Measurements from ENCODE around the gene DMRTA1.
A peak's percentile ranks its signal among the peaks of the same experiment; 100 is the strongest.
"Not testable (repeated sequence)": the region's sequence is repeated elsewhere in the genome, so short reads cannot be mapped to it uniquely, and the experiment has no call there.

DMRTA1 gene, protein sequence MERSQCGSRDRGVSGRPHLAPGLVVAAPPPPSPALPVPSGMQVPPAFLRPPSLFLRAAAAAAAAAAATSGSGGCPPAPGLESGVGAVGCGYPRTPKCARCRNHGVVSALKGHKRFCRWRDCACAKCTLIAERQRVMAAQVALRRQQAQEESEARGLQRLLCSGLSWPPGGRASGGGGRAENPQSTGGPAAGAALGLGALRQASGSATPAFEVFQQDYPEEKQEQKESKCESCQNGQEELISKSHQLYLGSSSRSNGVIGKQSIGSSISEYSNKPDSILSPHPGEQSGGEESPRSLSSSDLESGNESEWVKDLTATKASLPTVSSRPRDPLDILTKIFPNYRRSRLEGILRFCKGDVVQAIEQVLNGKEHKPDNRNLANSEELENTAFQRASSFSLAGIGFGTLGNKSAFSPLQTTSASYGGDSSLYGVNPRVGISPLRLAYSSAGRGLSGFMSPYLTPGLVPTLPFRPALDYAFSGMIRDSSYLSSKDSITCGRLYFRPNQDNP

DNA sequence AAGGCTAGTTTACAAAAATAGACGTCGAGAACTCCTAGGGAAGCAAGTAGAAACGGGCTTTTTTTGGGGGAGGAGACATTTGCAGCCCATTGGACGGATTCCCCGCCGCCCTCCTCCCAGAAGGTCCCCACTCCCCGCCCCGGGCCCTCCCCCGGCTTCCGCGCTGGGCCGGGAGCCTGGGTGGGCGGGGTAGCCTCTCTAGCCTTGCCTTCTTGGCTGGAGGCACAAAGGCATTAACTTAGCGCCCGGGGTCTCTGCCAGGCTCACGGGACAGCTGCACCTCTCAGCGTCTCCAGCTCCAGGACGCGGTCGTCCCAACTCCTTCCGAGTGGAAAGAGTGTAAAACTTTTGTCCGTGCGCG is at the start of gene DMRTA1:
DMRTA1 (plus strand) TSS at position 236 of the 361 bp plus-strand sequence. CDS start 242 bp downstream, outside the sequence.
- DNase-seq = peak; percentile 60

DNA sequence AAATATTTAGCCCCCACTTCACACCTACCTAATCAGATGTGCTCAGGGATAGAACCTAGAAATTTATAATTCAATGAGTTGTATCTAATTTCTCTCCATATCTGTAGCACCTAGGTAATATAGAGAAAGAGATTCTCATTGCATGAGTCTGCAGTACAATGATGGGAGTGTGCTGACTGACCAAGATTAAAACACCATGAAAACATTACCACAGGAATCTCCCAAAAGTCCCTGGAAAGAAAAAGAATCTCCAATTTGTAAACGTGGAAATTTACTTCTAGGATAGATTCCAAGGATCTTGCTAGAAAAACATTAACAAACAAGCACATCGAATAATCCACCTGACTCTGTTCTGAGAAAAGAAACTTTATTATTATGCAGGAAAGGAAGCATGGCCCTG is 45.0 kb upstream of the DMRTA1 start:
- no peak for DNase-seq

DNA sequence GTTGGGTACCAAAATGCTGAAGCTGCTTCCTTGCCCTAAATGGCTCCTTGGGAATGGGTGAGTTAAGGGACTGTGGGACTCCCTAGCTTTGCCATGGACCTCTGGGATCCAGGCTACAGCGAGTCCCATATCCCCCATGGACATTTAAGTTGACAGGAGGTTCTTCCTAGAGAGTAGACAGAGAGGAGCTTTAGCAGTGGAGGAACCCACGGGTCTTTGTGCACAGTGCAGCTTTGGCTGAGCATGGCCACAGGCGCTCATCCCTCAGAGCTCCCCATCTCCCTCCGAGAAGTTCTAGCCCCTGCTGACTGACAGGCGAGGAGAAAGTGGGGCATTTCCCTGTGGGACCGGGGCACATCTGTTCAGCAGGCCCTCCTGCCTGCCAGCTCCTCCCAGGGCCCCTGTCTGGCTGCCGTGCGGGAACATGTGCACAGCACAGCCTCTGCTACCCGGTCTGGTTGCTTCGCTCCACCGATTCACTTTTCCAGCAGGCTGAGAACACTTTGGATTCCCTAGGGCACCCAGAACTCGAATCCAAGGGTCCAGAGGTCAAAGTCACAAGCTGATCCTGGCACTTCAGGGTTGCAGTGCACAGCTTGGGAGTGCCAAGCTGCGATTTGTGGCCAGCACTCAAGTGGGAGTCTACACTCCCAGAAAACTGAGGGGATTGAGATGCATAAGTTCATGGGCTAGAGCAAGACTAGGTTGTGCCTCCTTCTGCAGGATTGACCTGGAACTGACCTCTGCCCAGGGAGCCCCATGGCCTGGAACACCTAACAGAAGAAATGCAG is 40.6 kb upstream of the DMRTA1 start:
- DNase-seq = no peak

DNA sequence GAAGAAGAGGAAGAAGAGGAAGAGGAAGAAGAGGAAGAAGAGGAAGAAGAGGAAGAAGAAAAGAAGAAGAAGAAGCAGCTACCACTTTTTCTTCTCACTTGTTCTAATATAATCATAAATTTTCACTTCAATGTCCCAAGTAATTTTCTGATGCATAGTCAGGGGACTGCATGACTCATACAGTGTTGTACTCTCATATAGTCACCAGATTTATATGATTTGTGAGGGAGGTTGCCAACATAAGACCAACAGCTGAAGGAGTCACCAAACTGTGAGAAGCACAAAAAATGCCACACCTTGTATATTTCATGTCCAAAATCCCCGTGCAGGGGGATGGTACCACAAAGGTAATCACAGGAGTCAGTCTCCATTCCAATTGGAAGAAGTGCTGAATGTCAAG is 32.7 kb upstream of the DMRTA1 start:
- DNase-seq = no peak

DNA sequence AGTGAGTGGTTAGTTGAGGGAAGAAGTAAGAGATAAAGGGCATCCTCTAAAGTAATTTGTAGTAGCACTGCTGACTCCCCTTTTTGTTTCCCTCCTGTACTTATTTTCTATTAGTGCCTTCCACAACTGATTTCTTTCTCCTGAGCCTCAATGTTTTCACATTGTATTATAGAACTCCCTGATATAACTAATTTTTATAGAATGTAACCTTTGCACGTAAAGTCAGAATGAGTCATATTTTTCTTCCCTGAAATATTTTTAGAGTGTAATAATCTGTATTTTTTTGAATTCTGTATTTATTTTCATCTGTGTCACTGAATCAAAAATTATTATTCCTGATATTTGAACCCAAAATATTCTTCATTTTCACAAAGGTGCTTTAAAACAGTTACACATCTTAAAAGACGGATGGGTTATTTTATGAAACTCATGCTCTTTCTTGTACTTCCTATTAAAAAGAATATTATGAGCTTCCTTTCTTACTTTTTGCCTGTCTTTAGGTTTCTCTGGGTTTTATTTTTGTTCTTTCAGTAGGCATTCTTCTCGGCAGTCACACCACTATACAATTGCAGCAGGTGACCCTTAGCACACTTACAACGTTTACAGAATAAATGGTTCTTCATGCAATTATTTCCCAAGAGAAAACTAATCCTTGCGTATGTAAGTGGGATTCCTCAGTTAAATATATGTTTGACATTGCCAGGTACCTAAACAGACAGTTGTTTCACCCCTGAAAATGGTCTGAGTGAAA is 30.5 kb upstream of the DMRTA1 start:
- no peak for DNase-seq

DNA sequence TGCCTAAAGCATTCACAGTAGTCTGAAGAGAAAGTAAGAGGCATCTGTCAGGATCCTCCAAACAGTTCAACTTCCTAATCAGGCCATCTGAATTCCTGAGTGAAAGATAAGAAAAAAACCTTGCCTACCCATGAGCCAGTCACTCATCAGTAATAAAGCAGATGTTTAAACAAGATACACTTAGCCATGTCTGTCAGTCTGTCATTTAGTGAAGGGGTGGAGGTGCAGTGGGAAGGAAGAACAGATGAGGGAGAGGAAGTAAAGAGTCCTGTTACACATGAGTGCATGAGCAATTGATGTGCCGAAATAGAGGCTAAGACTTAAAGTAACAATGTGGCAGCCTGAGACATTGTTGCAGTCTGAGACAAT is 29.9 kb upstream of the DMRTA1 start:
- no peak for DNase-seq

DNA sequence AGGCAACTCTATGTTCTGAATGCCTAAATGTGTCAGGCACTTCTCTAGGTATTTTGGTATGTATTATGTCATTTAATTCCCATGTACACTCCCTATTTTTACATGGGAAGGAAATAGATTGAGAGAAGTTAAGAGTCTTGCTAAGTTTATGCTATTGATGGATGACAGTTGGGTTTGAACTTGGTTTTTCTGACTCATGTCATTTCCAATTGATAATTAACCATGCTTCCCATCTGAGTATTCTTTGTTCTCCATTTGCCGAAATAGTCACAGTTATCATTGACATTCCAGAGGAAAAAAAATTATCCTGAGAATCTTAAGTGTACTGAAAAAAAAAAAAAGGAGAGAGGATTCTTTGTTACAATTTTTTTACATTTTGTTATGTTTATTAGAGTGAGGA is 23.1 kb upstream of the DMRTA1 start:
- no peak for DNase-seq

DNA sequence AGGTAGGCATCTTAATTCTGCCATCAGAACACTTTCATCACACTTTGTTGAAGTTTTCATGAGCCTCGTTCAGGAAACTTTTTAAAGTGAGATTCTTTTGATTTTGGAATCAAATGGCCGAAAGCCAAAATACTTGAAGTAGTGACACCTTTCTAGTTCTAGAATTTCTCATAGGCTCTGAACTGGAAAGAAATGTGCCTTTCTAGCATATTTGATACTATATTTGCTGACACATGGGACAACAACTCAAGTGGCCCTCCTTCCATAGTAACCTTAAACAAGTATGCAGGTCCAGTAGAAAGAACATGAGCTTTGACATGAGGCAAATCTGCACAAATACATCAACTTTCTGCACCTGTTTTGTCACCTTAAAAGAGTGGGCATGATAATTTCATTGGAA is 22.0 kb upstream of the DMRTA1 start:
- no peak for DNase-seq

DNA sequence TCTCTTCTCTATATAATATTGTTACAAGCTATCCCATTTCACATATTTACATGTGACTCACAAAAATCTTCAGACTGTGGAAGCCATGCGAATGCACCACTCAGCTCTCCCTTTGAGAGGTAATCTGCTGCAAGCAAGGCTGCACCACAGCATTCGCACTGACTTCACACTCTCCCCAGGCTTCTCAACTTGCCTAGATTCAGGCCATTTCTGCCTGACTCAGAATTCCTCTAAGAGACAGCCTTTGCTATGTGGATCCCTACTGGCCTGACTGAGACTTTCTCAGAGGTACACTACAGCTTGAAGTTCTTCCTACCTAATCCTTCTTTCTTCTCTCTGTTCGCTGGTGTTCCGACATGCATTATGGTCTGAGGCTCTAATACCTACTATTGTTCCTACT is 21.1 kb upstream of the DMRTA1 start:
- DNase-seq = no peak

DNA sequence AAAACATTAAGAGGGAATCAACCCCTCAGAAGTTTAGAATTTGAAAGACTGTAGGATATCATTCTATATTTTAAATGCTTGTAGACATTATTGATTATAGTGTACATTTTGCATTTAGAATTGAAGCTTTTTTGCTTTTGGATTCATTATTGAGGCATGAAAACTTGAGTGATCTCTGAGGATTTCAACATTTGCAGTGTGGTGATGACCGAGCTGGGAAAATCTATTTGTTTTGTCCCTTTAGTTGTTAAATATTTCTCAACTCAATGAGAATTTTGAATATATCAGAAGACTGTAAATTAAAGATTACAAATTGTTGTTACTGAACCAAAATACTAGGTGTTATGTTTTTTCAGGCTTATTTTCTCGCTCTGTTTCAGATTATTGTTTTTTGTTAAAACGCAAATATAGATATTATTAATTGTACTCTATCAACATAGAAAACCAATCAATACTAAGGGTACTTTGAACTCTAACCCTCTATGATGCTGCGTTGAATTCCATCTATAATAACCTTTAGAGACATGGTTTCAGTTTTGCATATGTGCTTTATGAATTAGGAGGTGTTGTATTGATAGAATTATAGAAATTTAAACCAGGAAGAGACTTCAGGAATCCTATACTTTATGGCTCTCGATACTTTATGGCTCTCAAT is 19.3 kb upstream of the DMRTA1 start:
- no peak for DNase-seq

DNA sequence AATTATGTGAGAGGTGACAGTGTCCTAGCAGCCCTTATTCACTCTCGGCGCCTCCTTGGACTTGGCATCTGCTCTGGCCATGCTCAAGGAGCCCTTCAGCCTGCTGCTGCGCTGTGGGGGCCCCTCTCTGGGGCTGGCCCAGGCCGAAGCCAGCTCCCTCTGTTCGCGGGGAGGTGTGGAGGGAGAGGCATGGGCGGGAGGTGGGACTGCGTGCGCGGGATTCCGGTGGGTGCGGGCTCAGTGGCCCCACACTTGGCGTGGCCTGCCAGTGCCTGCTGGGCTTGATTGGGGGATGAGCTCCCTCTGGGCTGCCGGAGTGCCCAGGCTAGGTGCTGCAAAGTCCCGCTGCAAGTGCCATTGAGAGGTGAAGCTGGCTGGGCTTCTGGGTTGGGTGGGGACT is 12.9 kb upstream of the DMRTA1 start:
- DNase-seq = no peak

DNA sequence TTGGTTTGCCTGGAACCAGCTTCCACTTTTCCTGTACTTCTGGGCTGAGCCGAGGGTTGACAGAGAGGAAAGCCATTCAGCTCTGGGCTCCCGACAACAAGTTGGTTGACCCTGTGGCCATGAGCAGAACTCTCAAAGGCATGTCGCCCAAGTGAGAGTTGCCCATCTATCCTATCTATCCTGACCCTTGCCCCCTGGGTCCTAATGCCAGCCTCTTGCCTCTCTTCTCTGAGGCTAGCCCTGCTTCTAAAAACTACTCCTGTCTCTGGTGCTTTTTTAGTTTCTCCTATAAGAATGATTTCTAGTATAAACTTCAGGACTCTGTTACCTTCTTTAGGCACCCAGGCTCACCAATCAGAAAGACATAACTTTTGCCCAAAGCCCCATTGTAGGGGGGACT is 11.4 kb upstream of the DMRTA1 start:
- not testable (repeated sequence) for DNase-seq

DNA sequence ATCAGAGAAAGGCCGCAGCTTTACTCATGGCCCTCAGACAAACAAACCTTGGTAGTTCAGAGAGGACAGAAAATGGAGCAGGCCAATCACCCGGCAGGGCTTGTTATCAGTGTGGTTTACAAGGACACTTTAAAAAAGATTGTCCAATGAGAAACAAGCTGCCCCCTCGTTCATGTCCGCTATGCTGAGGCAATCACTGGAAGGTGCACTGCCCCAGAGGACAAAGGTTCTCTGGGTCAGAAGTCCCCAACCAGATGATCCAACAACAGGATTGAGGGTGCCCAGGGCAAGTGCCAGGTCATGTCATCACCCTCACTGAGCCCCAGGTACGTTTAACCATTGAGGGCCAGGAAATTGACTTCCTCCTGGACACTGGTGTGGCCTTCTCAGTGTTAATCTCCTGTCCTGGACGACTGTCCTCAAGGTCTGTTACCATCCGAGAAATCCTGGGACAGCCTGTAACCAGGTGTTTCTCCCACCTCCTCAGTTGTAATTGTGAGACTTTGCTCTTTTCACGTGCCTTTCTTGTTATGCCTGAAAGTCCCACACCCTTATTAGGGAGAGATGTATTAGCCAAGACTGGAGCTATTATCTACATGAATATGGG is 9.1 kb upstream of the DMRTA1 start:
- DNase-seq = not testable (repeated sequence)

DNA sequence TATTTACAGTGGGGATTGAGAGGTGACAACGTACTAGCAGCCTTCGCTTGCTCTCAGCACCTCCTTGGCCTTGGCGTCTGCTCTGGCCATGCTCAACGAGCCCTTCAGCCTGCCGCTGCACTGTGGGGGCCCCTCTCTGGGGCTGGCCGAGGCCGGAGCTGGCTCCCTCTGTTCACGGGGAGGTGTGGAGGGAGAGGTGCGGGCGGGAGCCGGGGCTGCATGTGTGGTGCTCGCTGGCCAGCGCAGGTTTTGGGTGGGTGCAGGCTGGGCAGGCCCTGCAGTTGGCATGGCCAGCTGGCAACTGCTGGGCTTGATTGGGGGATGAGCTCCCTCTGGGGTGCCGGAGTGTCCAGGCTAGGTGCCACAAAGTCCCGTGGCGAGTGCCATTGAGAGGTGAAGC is 5.8 kb upstream of the DMRTA1 start:
- DNase-seq = no peak

DNA sequence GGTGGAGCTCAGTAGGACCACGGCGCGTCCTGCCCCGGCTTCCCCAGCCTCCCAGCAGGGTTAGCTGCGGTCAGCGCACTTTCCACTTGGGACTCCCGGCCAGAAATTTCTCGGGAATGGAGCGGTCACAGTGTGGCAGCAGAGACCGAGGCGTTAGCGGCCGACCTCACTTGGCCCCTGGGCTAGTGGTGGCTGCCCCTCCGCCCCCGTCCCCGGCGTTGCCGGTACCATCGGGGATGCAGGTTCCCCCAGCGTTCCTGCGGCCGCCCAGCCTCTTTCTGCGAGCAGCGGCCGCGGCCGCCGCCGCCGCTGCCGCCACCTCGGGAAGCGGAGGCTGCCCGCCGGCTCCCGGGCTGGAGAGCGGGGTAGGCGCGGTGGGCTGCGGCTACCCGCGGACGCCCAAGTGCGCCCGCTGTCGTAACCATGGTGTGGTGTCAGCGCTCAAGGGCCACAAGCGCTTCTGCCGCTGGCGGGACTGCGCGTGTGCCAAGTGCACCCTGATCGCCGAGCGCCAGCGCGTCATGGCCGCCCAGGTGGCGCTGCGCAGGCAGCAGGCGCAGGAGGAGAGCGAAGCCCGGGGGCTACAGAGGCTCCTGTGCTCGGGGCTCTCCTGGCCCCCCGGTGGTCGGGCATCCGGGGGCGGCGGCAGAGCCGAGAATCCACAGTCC is 460 bp downstream of the DMRTA1 start:
- DNase-seq = peak; percentile 67

DNA sequence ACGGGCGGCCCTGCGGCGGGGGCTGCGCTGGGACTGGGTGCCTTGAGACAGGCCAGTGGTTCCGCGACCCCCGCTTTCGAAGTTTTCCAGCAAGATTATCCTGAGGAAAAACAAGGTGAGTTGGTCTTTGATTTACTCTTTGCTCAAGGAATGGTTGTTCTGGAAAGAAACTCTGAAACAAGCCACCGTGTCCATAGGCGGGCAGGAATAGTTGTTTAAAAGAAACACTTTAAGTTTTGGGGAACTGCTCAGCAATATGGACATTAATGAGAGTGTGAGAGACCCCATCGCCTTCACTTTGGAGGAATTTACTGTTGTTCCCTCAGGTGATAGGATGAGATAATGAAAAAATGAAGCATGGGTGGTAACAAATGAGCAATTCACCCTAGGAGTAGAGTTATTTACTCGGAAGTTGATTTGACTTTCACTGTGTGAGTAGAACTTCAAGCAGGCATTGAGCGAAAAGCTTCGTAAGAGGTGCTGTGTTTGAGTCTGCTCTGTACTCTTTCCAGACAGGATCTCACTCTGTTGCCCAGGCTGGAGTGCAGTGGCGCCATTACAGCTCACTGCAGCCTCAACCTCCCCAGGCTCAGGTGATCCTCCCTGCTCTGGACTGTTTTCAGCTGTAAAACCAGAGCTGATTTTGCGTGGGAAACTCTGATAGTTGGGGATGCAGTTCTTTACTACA is 1.1 kb downstream of the DMRTA1 start:
- no peak for DNase-seq

DNA sequence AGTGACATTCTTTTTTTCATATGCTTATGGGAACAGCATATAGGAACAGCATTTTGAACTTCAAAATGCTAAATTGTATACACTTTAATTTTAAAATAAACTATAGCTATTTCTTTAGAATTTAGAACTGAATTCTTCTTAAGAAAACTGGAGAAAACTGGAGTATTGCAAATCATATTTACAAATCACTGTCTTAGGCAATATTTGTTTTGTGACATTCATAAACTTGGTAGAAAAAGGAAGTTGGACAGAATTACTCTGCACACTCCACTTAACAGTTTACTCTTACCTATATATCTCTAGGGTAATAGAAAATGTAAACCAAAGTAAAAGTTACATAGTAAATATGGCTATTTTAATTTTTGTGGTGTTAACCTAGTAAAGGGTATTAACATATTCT is 3.1 kb downstream of the DMRTA1 start:
- no peak for DNase-seq

DNA sequence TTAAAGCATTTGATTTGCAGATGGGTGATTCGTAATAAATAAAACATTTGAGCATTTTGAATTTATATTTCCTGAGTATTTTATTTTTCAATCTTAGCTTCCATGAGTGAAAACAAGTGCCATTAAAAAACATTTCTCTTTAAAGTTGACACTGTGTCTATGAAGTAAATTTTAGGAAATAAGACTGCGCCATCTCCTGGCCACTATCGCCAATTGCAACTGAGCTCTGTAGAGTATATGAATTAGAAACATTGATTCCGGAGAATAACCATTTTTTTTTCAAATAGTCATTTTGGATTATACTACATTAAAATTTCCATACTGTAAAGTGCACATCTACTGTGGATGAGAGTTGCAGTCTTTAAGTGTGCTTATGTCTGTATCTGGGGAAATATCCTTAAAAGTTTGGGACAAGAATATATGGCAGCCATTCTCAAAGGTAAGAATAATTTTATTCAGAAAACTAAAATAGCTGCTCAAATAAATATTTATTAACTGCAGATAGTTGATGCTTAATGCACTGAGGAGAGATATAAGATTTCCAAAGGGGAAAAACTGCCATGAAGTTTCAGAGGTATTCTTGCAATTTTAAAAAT is 5.9 kb downstream of the DMRTA1 start:
- peak; percentile 56 for DNase-seq

DNA sequence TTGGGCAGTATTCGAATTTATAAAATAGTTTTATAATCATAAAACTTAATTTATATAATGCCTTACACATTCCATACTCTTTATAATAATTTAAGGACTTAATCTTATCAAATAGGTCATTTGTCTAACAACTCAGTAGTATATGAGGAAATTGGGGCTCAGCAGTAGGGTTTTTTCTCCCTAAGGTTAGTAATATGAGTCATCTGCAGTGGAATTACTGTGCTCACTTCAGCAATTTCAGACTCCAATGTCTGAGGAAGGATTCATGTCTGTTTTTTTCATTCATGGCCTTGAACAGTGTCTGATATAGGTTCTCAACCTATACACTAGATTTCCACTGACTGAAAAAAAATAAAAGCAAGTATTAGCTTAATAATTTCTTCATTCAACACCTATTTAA is 7.4 kb downstream of the DMRTA1 start:
- DNase-seq = no peak

DNA sequence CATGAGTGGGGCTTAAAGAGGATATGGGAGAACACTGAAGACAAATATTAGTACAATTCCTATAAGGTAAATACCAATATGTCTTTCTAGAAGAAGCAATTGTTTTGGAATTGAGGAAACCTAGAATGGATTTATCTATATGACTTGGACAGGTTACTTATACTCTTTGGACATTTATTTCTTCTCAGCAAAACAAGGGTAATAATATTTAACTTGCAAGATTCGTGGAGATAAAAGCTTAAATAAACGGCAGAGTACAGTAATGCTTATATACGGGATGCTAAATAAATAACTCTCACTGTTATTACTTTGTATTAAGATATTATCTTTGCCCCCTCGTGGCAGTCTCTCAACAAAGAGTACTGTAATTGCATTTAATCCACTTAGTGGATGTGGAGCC is 8.6 kb downstream of the DMRTA1 start:
- DNase-seq = no peak

DNA sequence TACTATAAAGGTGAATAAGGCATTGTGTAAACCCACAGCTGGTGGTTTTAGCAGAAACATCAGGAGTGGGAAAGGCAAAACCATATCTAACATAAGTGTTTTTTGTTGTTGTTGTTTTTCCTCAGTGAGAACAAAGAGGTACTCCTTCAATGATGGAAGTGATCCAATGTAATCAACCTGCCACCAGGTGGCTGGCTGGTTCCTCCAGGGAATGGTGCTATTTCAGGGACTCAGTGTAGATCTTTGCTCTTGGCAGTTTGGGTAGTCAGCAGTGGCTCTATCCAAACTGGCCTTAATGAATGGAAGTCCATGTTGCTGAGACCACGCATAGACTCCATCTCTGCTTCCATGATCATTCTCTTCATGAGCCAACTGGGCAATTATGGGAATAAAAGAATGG is 10.8 kb downstream of the DMRTA1 start:
- DNase-seq = no peak
